OCI-LY1 (cell line): ENCODE results near the gene CHN1.

Source experiments
- H2AFZ ChIP-seq: fragments of 200-600 bp; sonication (generic), shearing (Covaris generic); 2 replicates; pipeline ENCODE4 v1.6.0; 2014; ENCODE audit warnings: antibody characterized with exemption, mild to moderate bottlenecking, low read length
- H3F3A ChIP-seq: fragments of 200-600 bp; sonication (generic), shearing (Covaris generic); 2 replicates; pipeline ENCODE4 v1.6.0; 2014; ENCODE audit warnings: mild to moderate bottlenecking, antibody characterized with exemption, low read length, moderate library complexity; ENCODE audit not compliant: insufficient read depth
- H3K27ac ChIP-seq: fragments of 200-600 bp; sonication (generic); 2 replicates; pipeline ENCODE4 v1.5.1; 2014; ENCODE audit warnings: low read length, mixed run types, mild to moderate bottlenecking, low read depth; ENCODE audit not compliant: poor library complexity, severe bottlenecking
- H3K27me3 ChIP-seq: fragments of 200-600 bp; sonication (generic); 2 replicates; pipeline ENCODE4 v1.6.0; 2014; ENCODE audit warnings: antibody characterized with exemption, mild to moderate bottlenecking, low read length, moderate library complexity; ENCODE audit not compliant: insufficient read depth
- H3K36me3 ChIP-seq: fragments of 200-600 bp; sonication (generic); 2 replicates; pipeline ENCODE4 v1.6.1; 2014; ENCODE audit warnings: mild to moderate bottlenecking, antibody characterized with exemption, low read length, moderate library complexity, mixed read lengths; ENCODE audit not compliant: insufficient read depth
- H3K4me1 ChIP-seq: fragments of 200-600 bp; sonication (generic); 2 replicates; pipeline ENCODE4 v1.5.1; 2014; ENCODE audit warnings: mild to moderate bottlenecking, low read length, moderate library complexity; ENCODE audit not compliant: insufficient read depth, severe bottlenecking
- H3K4me2 ChIP-seq: fragments of 200-600 bp; sonication (generic), shearing (Covaris generic); 2 replicates; pipeline ENCODE4 v1.6.1; 2014; ENCODE audit warnings: low read length
- H3K4me3 ChIP-seq: fragments of 200-600 bp; sonication (generic); 2 replicates; pipeline ENCODE4 v1.5.1; 2014; ENCODE audit warnings: low read length, low read depth, mild to moderate bottlenecking, mixed read lengths; ENCODE audit not compliant: poor library complexity, severe bottlenecking
- H3K79me2 ChIP-seq: fragments of 200-600 bp; shearing (Covaris generic); 2 replicates; pipeline ENCODE4 v1.6.1; 2016; ENCODE audit warnings: mixed run types, low read length, mixed read lengths; ENCODE audit not compliant: insufficient read depth
- H3K9ac ChIP-seq: fragments of 200-600 bp; sonication (generic), shearing (Covaris generic); 2 replicates; pipeline ENCODE4 v1.6.1; 2014; ENCODE audit warnings: mild to moderate bottlenecking, low read length, mixed read lengths
- H3K9me2 ChIP-seq: fragments of 200-600 bp; sonication (generic), shearing (Covaris generic); 2 replicates; pipeline ENCODE4 v1.6.1; 2014; ENCODE audit warnings: low read depth, mild to moderate bottlenecking, low read length, mixed read lengths
- H3K9me3 ChIP-seq: fragments of 200-600 bp; shearing (Covaris generic); 2 replicates; pipeline ENCODE4 v1.6.1; 2014; ENCODE audit warnings: low read length, mixed read lengths
- H4K20me1 ChIP-seq: fragments of 200-600 bp; sonication (generic), shearing (Covaris generic); 2 replicates; pipeline ENCODE4 v1.6.0; 2016; ENCODE audit warnings: mild to moderate bottlenecking, low read length; ENCODE audit not compliant: insufficient read depth
- CTCF ChIP-seq: fragments of 200-600 bp; sonication (generic), shearing (Covaris generic); IDR thresholded peaks from 2 replicates; pipeline ENCODE4 v1.5.1; 2017; ENCODE audit warnings: mild to moderate bottlenecking, antibody characterized with exemption, low read length, moderate library complexity, mixed read lengths
- EZH2 ChIP-seq: fragments of 200-600 bp; sonication (generic), shearing (Covaris generic); IDR thresholded peaks from 2 replicates; pipeline ENCODE4 v1.8.0; 2017; ENCODE audit warnings: borderline replicate concordance, mixed run types, mild to moderate bottlenecking, antibody characterized with exemption, low read length, moderate library complexity, mixed read lengths

Gene CHN1

GRCh38 chr2:175048275-175048674 lies 43.1 kb upstream of the CHN1 start:
- H3K4me2 ChIP-seq, result no peak overlapping the region

GRCh38 chr2:175039490-175039889 lies 34.3 kb upstream of the CHN1 start:
- no peak for TF ChIP-seq CTCF
- TF ChIP-seq EZH2, result no peak
- Histone ChIP-seq H3K4me3 (no peak overlapping the region), H3K79me2 (no peaks in the 10 kb centered on the region), H3K9ac (no peak overlapping the region), H3K9me2 (no peaks in the 10 kb centered on the region), H3K9me3 (no peaks in the 10 kb centered on the region), H3K4me2 (no peak overlapping the region), H3K27ac (no peak overlapping the region), H2AFZ (no peak overlapping the region), H3K36me3 (no peaks in the 10 kb centered on the region), H3K27me3 (no peaks in the 10 kb centered on the region), H3F3A (no peaks in the 10 kb centered on the region), H3K4me1 (peaks cover 4% of the 10 kb centered on the region), H4K20me1 (no peaks in the 10 kb centered on the region)

More at GRCh38 chr2:175048275-175048674, 43.1 kb upstream of the CHN1 start:
- Histone ChIP-seq H3K9me2 (no peaks in the 10 kb centered on the region), H4K20me1 (no peaks in the 10 kb centered on the region), H3F3A (no peaks in the 10 kb centered on the region), H3K4me1 (no peaks in the 10 kb centered on the region), H3K4me3 (no peak overlapping the region), H3K79me2 (no peaks in the 10 kb centered on the region), H3K36me3 (no peaks in the 10 kb centered on the region), H3K9me3 (no peaks in the 10 kb centered on the region), H3K9ac (no peak overlapping the region), H3K27me3 (no peaks in the 10 kb centered on the region), H2AFZ (no peak overlapping the region), H3K27ac (no peak overlapping the region)
- TF ChIP-seq CTCF (no peak), EZH2 (no peak)

GRCh38 chr2:175039031-175039430 lies 33.9 kb upstream of the CHN1 start:
- H3K4me1 ChIP-seq, result peaks cover 4% of the 10 kb centered on the region
- no peak overlapping the region for H3K4me2 ChIP-seq
- H3K9me2 ChIP-seq, result no peaks in the 10 kb centered on the region
- H2AFZ ChIP-seq, result no peak overlapping the region
- H3K4me3 ChIP-seq, result no peak overlapping the region
- no peak overlapping the region for H3K27ac ChIP-seq
- no peaks in the 10 kb centered on the region for H3K9me3 ChIP-seq
- H3F3A ChIP-seq, result no peaks in the 10 kb centered on the region
- H4K20me1 ChIP-seq, result no peaks in the 10 kb centered on the region
- no peaks in the 10 kb centered on the region for H3K27me3 ChIP-seq
- no peak for TF ChIP-seq EZH2
- no peak for TF ChIP-seq CTCF
- H3K79me2 ChIP-seq, result no peaks in the 10 kb centered on the region
- H3K9ac ChIP-seq, result no peak overlapping the region
- no peaks in the 10 kb centered on the region for H3K36me3 ChIP-seq
